C4-2B (cell line): ENCODE measurements around the gene CTSE.

Experiments used
- H3K27ac ChIP-seq: fragments of 450-650 bp; 2 replicates; pipeline ENCODE4 v1.5.1; 2017
- ZFX ChIP-seq: fragments of 450-650 bp; IDR thresholded peaks from 2 replicates; pipeline ENCODE4 v1.6.1; 2017
- TF ChIP-seq, protein P1 (sequence below): fragments of 450-650 bp; conservative IDR thresholded peaks from 2 replicates; pipeline ENCODE4 v1.5.1; 2017; ENCODE audit warnings: mild to moderate bottlenecking

Gene CTSE

DNA sequence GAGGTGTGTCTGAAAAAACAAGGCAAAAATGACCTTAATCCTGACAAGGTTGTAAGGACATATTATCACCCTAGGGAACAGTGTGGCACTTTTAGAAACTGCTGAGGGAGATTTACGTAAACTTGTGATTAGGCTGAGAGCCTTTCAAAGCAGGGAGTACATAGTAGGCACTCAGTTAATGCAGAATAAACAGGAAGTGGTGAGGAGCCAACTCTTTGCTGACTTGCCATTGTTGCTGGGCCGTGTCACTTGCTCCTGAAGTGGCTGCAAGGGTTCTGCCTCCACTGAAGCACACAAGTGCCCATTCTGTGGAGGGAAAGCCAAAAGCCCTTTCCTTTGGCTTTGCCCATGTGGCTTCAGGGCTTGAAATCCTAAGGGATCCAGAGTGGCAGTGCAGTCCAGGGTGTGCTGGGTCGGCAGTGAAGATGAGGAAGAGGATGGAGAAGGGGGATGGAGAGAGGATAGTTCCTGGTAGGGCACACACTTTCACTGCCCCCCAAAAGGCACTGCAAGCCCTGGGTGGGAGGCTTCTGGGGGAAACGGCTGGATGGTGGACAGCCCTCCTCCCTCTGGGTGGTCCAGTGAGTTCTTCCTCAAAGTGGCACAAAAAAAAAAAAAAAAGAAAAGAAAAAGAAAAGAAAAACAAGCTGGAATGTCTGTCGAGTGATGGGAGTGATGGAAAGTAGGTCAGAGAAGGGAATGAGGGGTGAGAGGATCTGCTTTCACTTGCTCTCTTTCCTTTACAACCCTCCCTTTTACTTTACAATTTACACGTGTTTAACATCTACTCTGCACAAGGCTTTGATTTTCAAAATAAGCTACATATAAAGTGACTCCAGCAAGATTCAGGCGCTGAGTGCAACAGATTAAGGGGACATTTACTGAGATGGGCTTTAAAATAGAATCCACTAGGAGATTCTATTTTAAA lies 15.6 kb upstream of the CTSE start:
- no peak overlapping the region for H3K27ac ChIP-seq
- TF ChIP-seq, protein P1, sequence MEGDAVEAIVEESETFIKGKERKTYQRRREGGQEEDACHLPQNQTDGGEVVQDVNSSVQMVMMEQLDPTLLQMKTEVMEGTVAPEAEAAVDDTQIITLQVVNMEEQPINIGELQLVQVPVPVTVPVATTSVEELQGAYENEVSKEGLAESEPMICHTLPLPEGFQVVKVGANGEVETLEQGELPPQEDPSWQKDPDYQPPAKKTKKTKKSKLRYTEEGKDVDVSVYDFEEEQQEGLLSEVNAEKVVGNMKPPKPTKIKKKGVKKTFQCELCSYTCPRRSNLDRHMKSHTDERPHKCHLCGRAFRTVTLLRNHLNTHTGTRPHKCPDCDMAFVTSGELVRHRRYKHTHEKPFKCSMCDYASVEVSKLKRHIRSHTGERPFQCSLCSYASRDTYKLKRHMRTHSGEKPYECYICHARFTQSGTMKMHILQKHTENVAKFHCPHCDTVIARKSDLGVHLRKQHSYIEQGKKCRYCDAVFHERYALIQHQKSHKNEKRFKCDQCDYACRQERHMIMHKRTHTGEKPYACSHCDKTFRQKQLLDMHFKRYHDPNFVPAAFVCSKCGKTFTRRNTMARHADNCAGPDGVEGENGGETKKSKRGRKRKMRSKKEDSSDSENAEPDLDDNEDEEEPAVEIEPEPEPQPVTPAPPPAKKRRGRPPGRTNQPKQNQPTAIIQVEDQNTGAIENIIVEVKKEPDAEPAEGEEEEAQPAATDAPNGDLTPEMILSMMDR: no peak
- TF ChIP-seq ZFX: no peak

GRCh38 chr1:206037581-206037980 lies 13.9 kb upstream of the CTSE start:
- TF ChIP-seq ZFX: no peak
- TF ChIP-seq, protein P1: no peak
- no peak overlapping the region for H3K27ac ChIP-seq

- H3K27ac ChIP-seq: no peak overlapping the region
- TF ChIP-seq ZFX: no peak
These were observed 13.2 kb upstream of the CTSE start for GRCh38 chr1:206036663-206037455.

DNA sequence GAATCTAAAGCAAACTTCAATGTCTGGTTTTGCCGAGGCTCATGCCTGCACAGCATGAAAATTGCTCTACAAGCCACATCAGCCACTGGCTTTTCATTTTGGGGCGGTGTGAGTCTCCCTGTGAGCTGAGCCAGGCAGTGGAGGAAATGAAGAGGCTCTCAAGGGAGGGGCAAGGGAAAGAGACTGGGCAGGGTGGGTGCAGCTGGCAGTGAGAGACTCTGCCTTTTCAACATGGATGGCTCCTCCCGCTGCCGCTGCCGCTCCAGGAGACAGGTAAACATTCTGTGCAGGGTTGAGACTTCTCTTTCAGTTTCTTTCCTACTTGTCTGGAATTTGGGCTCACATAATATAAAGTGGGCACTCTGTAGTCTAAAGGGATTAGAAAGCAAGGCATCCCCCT lies 11.3 kb upstream of the CTSE start:
- no peak overlapping the region for H3K27ac ChIP-seq

GRCh38 chr1:206032380-206033140 lies 8.9 kb upstream of the CTSE start:
- TF ChIP-seq, protein P1: no peak
- no peak overlapping the region for H3K27ac ChIP-seq

More for the DNA sequence above, 11.3 kb upstream of the CTSE start:
- no peak for TF ChIP-seq ZFX
- TF ChIP-seq, protein P1: no peak

GRCh38 chr1:206030714-206031113 lies 7.0 kb upstream of the CTSE start:
- no peak for TF ChIP-seq ZFX
- TF ChIP-seq, protein P1: peak; percentile 97
- peak overlapping the region; percentile 9; the same call in 1 of the 2 replicates for H3K27ac ChIP-seq

GRCh38 chr1:206030191-206030590 lies 6.5 kb upstream of the CTSE start:
- no peak overlapping the region for H3K27ac ChIP-seq

More at GRCh38 chr1:206030191-206030590, 6.5 kb upstream of the CTSE start:
- TF ChIP-seq, protein P1: no peak
- TF ChIP-seq ZFX: no peak
